IPS-18c (cell line): ENCODE data around the gene LOC101059915.
A peak's percentile ranks its signal among the peaks of the same experiment; 100 is the strongest.

Source experiments
- H3K4me3 ChIP-seq: 2 replicates; pipeline ENCODE4 v1.7.0; 2013; ENCODE audit warnings: low read depth, mild to moderate bottlenecking, low read length, moderate library complexity; ENCODE audit not compliant: insufficient read depth
- H3K9me3 ChIP-seq: one replicate; pipeline ENCODE4 v1.6.1; 2013; ENCODE audit warnings: mild to moderate bottlenecking, low read length, moderate library complexity; ENCODE audit not compliant: control insufficient read depth, insufficient read depth

Gene LOC101059915

GRCh38 chrX:71667328-71668247, at the start of gene LOC101059915:
LOC101059915 (plus strand) TSS chrX:71667546.
- Histone ChIP-seq H3K4me3 (no peak within 1 kb of the TSS; the same call in 1 of the 2 replicates), H3K9me3 (peaks cover 13% of the 10 kb centered on the region)

- Histone ChIP-seq H3K4me3 (no peak overlapping the region), H3K9me3 (peaks cover 10% of the 10 kb centered on the region)
Measured at GRCh38 chrX:71617742-71618141, 49.6 kb upstream of the LOC101059915 start.

- peaks cover 10% of the 10 kb centered on the region for H3K9me3 ChIP-seq
- H3K4me3 ChIP-seq, result no peak within 1 kb of the TSS
Measured at GRCh38 chrX:71618303-71618721, 49.0 kb upstream of the LOC101059915 start, which contains the start of gene CXCR3. CXCR3 (minus strand) TSS chrX:71618511; CDS start chrX:71618449, 62 bp downstream.

GRCh38 chrX:71618787-71619186, 48.6 kb upstream of the LOC101059915 start:
- peaks cover 12% of the 10 kb centered on the region for H3K9me3 ChIP-seq
- H3K4me3 ChIP-seq, result no peak overlapping the region

- H3K4me3 ChIP-seq, result no peak overlapping the region
- H3K9me3 ChIP-seq, result peaks cover 14% of the 10 kb centered on the region
Measured at GRCh38 chrX:71619193-71619592, 48.2 kb upstream of the LOC101059915 start.

GRCh38 chrX:71619986-71620385, 47.4 kb upstream of the LOC101059915 start:
- Histone ChIP-seq H3K9me3 (peaks cover 14% of the 10 kb centered on the region), H3K4me3 (peak overlapping the region; percentile 9; the same call in 1 of the 2 replicates)

- peaks cover 16% of the 10 kb centered on the region for H3K9me3 ChIP-seq
- no peak overlapping the region for H3K4me3 ChIP-seq
Measured at GRCh38 chrX:71621603-71622002, 45.7 kb upstream of the LOC101059915 start.

GRCh38 chrX:71622032-71622575, 45.2 kb upstream of the LOC101059915 start:
- Histone ChIP-seq H3K9me3 (peaks cover 16% of the 10 kb centered on the region), H3K4me3 (no peak overlapping the region)

- Histone ChIP-seq H3K9me3 (peaks cover 16% of the 10 kb centered on the region), H3K4me3 (no peak overlapping the region)
Measured at GRCh38 chrX:71622576-71623450, 44.5 kb upstream of the LOC101059915 start.

- Histone ChIP-seq H3K4me3 (no peak overlapping the region), H3K9me3 (peaks cover 19% of the 10 kb centered on the region)
Measured at GRCh38 chrX:71623714-71624113, 43.6 kb upstream of the LOC101059915 start.

- Histone ChIP-seq H3K4me3 (no peak overlapping the region), H3K9me3 (peaks cover 11% of the 10 kb centered on the region)
Measured at GRCh38 chrX:71625471-71625870, 41.9 kb upstream of the LOC101059915 start.

GRCh38 chrX:71626576-71626975, 40.8 kb upstream of the LOC101059915 start:
- no peak overlapping the region; the same call in 1 of the 2 replicates for H3K4me3 ChIP-seq

GRCh38 chrX:71627588-71628404, 39.5 kb upstream of the LOC101059915 start:
- peaks cover 11% of the 10 kb centered on the region for H3K9me3 ChIP-seq
- H3K4me3 ChIP-seq, result no peak overlapping the region

More at GRCh38 chrX:71626576-71626975, 40.8 kb upstream of the LOC101059915 start:
- H3K9me3 ChIP-seq, result peaks cover 9% of the 10 kb centered on the region

GRCh38 chrX:71629467-71629866, 37.9 kb upstream of the LOC101059915 start:
- no peak overlapping the region for H3K4me3 ChIP-seq

GRCh38 chrX:71632923-71633657, 34.3 kb upstream of the LOC101059915 start:
- Histone ChIP-seq H3K9me3 (peaks cover 11% of the 10 kb centered on the region), H3K4me3 (no peak overlapping the region)

More at GRCh38 chrX:71629467-71629866, 37.9 kb upstream of the LOC101059915 start:
- H3K9me3 ChIP-seq, result peaks cover 6% of the 10 kb centered on the region

GRCh38 chrX:71634366-71634765, 33.0 kb upstream of the LOC101059915 start:
- Histone ChIP-seq H3K9me3 (peaks cover 12% of the 10 kb centered on the region), H3K4me3 (no peak overlapping the region)
